A549 (cell line): ENCODE data around the gene LRRC71.

Experiments used
- EP300 ChIP-seq, 2 experiments: fragments of >200 bp; sonication (Bioruptor Twin); formaldehyde crosslinking; IDR thresholded peaks; 2 replicates in 1 of 2; 3 replicates in 1 of 2; pipeline ENCODE4 v1.6.1; 2016 to 2017
- JUN ChIP-seq, 2 experiments: fragments of >200 bp; sonication (Bioruptor Twin); formaldehyde crosslinking; IDR thresholded peaks; 2 replicates in 1 of 2; 3 replicates in 1 of 2; pipeline ENCODE4 v1.6.1; 2016 to 2017
- KDM5A ChIP-seq: fragments of 200-600 bp; sonication (generic); IDR thresholded peaks from 2 replicates; pipeline ENCODE4 v1.6.1; 2016; ENCODE audit warnings: antibody characterized with exemption, mild to moderate bottlenecking
- POLR2A ChIP-seq: IDR thresholded peaks from 2 replicates; pipeline ENCODE4 v1.6.1; 2012; ENCODE audit warnings: mild to moderate bottlenecking, low read length
- TF ChIP-seq, protein P1 (sequence below): fragments of >200 bp; sonication (Bioruptor Twin); formaldehyde crosslinking; IDR thresholded peaks from 3 replicates; pipeline ENCODE4 v1.5.1; 2016
- TF ChIP-seq, protein P2 (sequence below): IDR thresholded peaks from 2 replicates; pipeline ENCODE4 v1.6.1; 2012

DNA sequence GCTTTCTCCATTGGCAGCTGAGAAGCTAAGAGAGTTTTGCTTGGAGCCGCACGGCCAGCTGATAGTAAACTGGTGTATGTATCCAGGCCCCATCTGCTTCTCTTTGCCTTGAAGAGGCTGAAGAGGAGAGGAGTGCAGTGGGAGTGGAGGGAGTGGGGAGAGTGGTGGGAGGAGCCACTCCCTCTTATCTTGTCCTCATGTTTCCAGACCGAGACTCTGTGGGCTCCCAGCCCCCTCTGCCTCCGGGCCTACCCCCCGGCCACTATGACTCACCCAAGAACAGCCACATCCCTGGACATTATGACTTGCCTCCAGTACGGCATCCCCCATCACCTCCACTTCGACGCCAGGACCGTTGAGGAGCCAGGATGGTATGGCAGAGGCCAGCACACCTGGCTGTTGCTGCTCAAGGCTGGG lies 6.0 kb upstream of the LRRC71 start:
- TF ChIP-seq, protein P1, sequence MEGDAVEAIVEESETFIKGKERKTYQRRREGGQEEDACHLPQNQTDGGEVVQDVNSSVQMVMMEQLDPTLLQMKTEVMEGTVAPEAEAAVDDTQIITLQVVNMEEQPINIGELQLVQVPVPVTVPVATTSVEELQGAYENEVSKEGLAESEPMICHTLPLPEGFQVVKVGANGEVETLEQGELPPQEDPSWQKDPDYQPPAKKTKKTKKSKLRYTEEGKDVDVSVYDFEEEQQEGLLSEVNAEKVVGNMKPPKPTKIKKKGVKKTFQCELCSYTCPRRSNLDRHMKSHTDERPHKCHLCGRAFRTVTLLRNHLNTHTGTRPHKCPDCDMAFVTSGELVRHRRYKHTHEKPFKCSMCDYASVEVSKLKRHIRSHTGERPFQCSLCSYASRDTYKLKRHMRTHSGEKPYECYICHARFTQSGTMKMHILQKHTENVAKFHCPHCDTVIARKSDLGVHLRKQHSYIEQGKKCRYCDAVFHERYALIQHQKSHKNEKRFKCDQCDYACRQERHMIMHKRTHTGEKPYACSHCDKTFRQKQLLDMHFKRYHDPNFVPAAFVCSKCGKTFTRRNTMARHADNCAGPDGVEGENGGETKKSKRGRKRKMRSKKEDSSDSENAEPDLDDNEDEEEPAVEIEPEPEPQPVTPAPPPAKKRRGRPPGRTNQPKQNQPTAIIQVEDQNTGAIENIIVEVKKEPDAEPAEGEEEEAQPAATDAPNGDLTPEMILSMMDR: no peak
- TF ChIP-seq POLR2A: no peak
- TF ChIP-seq, protein P2, sequence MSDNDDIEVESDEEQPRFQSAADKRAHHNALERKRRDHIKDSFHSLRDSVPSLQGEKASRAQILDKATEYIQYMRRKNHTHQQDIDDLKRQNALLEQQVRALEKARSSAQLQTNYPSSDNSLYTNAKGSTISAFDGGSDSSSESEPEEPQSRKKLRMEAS: no peak
- TF ChIP-seq EP300 (IDR thresholded peaks at IDR 0.05): no peak
- no peak for TF ChIP-seq KDM5A
- TF ChIP-seq JUN (IDR thresholded peaks at IDR 0.05): no peak
